VCaP (cell line): ENCODE results near the gene ATF7IP.

Source experiments
- H3K27ac ChIP-seq: fragments of 450-650 bp; 2 replicates; pipeline ENCODE4 v1.5.1; 2017
- TF ChIP-seq, protein P1 (sequence below): fragments of 450-650 bp; conservative IDR thresholded peaks from 2 replicates; pipeline ENCODE4 v1.5.1; 2017; ENCODE audit warnings: mild to moderate bottlenecking, moderate library complexity

The ATF7IP gene, protein sequence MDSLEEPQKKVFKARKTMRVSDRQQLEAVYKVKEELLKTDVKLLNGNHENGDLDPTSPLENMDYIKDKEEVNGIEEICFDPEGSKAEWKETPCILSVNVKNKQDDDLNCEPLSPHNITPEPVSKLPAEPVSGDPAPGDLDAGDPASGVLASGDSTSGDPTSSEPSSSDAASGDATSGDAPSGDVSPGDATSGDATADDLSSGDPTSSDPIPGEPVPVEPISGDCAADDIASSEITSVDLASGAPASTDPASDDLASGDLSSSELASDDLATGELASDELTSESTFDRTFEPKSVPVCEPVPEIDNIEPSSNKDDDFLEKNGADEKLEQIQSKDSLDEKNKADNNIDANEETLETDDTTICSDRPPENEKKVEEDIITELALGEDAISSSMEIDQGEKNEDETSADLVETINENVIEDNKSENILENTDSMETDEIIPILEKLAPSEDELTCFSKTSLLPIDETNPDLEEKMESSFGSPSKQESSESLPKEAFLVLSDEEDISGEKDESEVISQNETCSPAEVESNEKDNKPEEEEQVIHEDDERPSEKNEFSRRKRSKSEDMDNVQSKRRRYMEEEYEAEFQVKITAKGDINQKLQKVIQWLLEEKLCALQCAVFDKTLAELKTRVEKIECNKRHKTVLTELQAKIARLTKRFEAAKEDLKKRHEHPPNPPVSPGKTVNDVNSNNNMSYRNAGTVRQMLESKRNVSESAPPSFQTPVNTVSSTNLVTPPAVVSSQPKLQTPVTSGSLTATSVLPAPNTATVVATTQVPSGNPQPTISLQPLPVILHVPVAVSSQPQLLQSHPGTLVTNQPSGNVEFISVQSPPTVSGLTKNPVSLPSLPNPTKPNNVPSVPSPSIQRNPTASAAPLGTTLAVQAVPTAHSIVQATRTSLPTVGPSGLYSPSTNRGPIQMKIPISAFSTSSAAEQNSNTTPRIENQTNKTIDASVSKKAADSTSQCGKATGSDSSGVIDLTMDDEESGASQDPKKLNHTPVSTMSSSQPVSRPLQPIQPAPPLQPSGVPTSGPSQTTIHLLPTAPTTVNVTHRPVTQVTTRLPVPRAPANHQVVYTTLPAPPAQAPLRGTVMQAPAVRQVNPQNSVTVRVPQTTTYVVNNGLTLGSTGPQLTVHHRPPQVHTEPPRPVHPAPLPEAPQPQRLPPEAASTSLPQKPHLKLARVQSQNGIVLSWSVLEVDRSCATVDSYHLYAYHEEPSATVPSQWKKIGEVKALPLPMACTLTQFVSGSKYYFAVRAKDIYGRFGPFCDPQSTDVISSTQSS

DNA sequence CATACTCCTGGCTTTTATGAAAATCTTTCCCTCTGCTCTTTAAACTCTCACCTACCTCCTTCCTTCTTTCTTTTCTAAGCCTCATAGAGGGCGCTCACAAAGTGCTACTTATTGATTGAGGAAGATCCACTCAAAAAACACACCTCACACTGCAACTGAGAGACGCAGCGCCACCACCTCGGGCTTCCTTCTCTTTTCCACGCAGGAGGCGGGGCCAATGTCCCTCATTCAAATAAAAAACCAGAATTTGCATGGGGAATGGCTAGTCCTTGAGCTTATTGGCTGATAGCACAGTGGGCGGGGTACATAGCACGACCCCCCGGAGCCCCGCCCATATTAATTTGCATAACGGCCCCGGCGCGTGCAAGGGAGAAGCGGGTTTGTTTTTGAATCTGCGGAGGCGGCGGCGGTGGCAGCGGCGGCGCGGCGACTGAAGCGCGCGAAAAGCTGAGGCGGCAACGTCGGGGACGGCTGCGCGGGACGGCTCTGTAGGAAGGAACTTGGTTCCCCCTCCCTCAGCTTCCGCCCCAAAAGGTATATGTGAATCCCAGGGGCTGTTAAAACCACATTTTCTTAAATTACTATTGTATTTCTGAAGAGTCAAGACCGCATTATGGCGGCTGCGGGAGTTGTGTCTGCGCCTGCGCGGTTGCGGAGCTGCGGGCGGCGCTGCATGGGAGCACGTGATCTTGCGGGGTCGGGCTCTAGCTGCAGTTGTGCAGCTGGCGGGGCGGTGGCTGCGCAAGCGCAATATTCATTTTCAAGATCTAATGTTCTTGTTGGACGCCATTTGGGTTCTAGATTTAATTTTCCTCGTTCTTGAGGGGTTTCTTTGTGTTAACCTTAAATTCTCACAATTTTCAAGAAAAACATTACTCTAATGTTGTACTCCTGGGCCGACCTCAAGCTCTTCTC lies at the start of gene ATF7IP:
ATF7IP (plus strand) TSS at position 389 of the 915 bp plus-strand sequence. CDS start 58,234 bp downstream, outside the sequence.
- H3K27ac ChIP-seq = peak within 1 kb of the TSS; percentile 91
- TF ChIP-seq, protein P1, sequence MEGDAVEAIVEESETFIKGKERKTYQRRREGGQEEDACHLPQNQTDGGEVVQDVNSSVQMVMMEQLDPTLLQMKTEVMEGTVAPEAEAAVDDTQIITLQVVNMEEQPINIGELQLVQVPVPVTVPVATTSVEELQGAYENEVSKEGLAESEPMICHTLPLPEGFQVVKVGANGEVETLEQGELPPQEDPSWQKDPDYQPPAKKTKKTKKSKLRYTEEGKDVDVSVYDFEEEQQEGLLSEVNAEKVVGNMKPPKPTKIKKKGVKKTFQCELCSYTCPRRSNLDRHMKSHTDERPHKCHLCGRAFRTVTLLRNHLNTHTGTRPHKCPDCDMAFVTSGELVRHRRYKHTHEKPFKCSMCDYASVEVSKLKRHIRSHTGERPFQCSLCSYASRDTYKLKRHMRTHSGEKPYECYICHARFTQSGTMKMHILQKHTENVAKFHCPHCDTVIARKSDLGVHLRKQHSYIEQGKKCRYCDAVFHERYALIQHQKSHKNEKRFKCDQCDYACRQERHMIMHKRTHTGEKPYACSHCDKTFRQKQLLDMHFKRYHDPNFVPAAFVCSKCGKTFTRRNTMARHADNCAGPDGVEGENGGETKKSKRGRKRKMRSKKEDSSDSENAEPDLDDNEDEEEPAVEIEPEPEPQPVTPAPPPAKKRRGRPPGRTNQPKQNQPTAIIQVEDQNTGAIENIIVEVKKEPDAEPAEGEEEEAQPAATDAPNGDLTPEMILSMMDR = peak; percentile 63

DNA sequence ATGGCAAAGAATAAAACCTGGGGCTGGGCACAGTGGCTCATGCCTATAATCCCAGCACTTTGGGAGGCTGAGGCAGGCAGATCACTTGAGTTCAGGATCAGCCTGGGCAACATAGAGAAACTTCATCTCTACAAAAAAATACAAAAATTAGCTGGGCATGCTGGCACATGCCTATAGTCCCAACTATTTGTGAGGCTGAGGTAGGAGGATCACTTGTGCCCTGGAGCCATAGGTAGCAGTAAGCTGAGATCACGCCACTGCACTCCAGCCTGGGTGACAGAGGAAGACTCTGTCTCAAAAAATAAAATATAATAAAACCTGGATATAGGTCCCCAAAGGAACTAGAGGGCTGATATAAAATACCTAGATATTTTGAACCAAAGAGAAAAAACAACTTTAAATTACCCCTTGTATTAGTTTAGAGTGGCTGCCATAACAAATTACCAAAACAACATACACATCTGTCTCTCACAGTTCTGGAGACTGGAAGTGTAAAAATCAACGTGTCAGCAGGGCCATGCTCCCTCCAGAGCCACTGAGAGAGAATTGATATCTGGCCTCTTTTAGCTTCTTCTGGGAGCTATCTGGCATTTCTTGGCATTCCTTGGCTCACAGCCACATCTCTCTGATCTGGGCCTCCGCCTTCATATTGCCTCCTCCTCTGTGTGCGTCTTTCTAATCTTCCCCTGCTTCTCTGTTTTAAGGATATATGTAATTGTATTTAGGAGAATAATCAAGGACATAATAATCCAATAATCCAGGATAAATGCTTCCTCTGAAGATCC lies 47.9 kb upstream of the ATF7IP start:
- no peak overlapping the region for H3K27ac ChIP-seq
- TF ChIP-seq, protein P1 = no peak

DNA sequence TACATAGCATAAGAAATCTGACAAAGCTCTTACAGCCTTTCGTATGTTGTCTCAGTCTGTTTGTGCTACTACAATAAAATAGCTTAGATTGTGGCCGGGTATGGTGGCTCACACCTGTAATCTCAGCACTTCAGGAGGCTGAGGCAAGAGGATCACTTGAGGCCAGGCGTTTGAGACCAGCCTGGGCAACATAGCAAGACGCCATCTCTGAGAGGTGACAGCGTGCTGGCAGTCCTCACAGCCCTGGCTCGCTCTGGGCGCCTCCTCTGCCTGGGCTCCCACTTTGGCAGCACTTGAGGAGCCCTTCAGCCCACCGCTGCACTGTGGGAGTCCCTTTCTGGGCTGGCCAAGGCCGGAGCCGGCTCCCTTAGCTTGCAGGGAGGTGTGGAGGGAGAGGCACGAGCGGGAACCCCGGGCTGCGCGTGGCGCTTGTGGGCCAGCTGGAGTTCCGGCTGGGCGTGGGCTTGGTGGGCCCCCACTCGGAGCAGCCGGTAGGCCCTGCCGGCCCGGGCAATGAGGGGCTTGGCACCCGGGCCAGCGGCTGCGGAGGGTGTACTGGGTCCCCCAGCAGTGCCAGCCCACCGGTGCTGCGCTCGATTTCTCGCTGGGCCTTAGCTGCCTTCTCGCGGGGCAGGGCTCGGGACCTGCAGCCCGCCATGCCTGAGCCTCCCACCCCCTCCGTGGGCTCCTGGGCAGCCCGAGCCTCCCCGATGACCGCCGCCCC lies 45.6 kb upstream of the ATF7IP start:
- peak overlapping the region; percentile 59 for H3K27ac ChIP-seq

DNA sequence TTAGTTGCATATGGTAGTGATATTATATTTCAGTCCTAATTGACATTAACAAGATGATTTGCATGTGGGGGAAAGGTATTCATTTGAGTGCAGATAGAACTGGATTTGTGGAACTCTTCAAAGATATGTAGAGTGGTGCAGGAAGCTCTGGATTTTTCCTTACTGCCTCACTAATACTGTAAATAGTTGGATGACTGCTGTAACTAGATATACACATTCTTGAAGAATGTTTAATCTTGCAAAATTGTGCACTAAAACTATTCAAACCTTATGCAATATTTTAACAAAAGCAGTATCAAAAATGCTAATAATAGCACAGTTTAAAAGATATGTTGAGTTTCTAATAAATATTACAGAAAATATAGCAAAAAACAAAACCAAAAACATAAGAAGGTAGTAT lies 43.1 kb upstream of the ATF7IP start:
- no peak overlapping the region for H3K27ac ChIP-seq
- TF ChIP-seq, protein P1 = no peak

DNA sequence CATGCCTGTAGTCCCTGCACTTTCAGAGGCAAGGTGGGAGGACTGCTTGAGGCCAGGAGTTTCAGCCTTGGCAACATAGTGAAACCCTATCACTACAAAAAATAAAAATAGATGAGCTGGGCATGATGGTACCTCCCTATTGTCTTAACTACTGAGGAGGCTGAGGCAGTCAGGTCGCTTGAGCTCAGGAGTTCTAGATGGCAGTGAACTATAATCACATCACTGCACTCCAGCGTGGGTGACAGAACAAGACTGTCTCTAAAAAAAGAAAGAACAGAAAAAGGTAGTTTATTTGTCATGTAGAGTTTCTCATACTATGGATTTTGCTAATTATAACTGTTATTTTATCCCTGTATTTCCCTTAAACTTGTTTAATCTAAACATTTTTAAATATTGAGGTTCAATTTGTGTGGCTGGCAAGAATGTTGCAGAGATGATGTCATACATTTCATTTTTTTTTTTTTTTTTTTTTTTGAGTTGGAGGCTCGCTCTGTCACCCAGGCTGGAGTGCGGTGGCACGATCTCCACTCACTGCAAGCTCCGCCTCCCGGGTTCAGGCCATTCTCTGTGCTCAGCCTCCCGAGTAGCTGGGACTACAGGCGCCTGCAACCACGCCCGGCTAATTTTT lies 39.7 kb upstream of the ATF7IP start:
- TF ChIP-seq, protein P1 = no peak
- H3K27ac ChIP-seq = no peak overlapping the region

DNA sequence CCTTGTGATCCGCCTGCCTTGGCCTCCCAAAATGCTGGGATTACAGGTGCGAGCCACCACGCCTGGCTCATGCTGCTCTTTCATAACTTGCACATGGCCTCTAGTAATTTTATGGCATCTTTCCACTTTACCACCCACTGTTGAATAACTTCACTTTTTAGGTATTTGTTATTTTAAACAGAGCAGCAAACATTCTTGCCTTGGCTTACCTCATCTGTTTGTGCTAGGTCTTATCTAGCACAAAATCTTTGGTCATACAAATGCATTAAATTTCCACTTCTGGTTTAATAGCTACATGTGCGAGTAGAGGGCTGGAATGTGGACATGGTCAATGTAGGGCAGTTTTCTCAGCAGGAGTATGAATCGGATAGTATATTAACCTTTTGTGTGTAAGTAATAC lies 38.8 kb upstream of the ATF7IP start:
- TF ChIP-seq, protein P1 = no peak
- no peak overlapping the region for H3K27ac ChIP-seq
